Measurements from ENCODE around the gene FILIP1.

The FILIP1 gene

GRCh38 chr6:75285283-75285639 is 208.3 kb downstream of the FILIP1 start:
- no peak for DNase-seq

- peak; percentile 82 to 90 (median 86) for DNase-seq
These were observed 208.8 kb downstream of the FILIP1 start, which contains the start of gene TMEM30A for GRCh38 chr6:75284632-75285282. Gene TMEM30A, minus strand, starts transcription at chr6:75284792. Its CDS starts 154 bp downstream, at chr6:75284638.

- DNase-seq, result no peak
These were observed 209.5 kb downstream of the FILIP1 start for GRCh38 chr6:75283907-75284631.

GRCh38 chr6:75282706-75283105 is 210.9 kb downstream of the FILIP1 start:
- no peak for DNase-seq

- no peak for DNase-seq
These were observed 211.9 kb downstream of the FILIP1 start for GRCh38 chr6:75281653-75282052.

- DNase-seq, result no peak
These were observed 213.3 kb downstream of the FILIP1 start for GRCh38 chr6:75280131-75280855.

GRCh38 chr6:75279418-75279817 is 214.2 kb downstream of the FILIP1 start:
- DNase-seq, result no peak

GRCh38 chr6:75278474-75279077 is 215.0 kb downstream of the FILIP1 start:
- DNase-seq, result no peak

- no peak for DNase-seq
These were observed 218.5 kb downstream of the FILIP1 start for GRCh38 chr6:75275067-75275466.

- no peak for DNase-seq
These were observed 220.6 kb downstream of the FILIP1 start for GRCh38 chr6:75273009-75273408.

- no peak for DNase-seq
These were observed 221.3 kb downstream of the FILIP1 start for GRCh38 chr6:75272145-75272840.

- DNase-seq, result no peak
These were observed 224.6 kb downstream of the FILIP1 start for GRCh38 chr6:75268988-75269354.

- DNase-seq, result no peak
These were observed 225.2 kb downstream of the FILIP1 start for GRCh38 chr6:75268121-75268987.

- no peak for DNase-seq
These were observed 226.1 kb downstream of the FILIP1 start for GRCh38 chr6:75267461-75267860.

- DNase-seq, result no peak
These were observed 226.8 kb downstream of the FILIP1 start for GRCh38 chr6:75266716-75267291.

GRCh38 chr6:75263401-75263750 is 230.2 kb downstream of the FILIP1 start:
- DNase-seq, result no peak

GRCh38 chr6:75262716-75263400 is 230.7 kb downstream of the FILIP1 start:
- no peak for DNase-seq

- no peak for DNase-seq
These were observed 232.3 kb downstream of the FILIP1 start for GRCh38 chr6:75261299-75261698.

GRCh38 chr6:75257343-75258087 is 236.1 kb downstream of the FILIP1 start:
- no peak for DNase-seq

GRCh38 chr6:75250552-75250951 is 243.0 kb downstream of the FILIP1 start:
- no peak for DNase-seq
